NAMALWA (cell line): ENCODE data around the gene RAPGEF3.

Experiments used
- DNase-seq: peaks from one replicate; pipeline ENCODE4 v3.0.0-alpha.2; 2015; ENCODE audit warnings: low spot score

The RAPGEF3 gene

DNA sequence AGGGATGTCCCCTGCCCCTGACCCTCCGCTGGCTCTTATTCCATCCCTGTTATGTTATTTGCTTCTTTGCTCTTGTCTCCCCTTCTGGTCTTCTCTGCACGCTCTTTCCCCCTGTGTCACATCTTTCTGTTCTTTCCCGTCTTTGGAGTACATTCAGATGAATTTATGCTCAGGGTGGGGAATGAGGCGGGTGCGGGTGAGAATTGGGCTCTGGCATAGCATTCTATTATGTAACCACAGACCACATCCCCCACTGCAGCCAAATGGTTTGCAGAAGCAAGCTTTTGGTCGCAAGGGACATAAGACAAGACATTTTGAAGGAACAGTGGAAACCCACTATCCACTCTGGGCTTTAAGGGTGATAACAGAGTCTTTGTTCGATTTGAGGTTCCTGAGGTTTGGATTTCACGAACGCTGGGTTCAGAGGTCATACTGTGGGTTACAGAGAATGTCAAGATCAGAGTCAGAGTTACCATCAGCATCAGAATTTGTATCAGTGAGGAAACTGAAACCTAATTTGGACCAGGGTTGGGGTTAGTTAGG, 37.2 kb downstream of the RAPGEF3 start:
- no peak for DNase-seq

- DNase-seq, result no peak
These were observed 40.1 kb downstream of the RAPGEF3 start for GRCh38 chr12:47718531-47718930.

- DNase-seq, result peak; percentile 82
These were observed 41.1 kb downstream of the RAPGEF3 start for GRCh38 chr12:47717443-47718193.

DNA sequence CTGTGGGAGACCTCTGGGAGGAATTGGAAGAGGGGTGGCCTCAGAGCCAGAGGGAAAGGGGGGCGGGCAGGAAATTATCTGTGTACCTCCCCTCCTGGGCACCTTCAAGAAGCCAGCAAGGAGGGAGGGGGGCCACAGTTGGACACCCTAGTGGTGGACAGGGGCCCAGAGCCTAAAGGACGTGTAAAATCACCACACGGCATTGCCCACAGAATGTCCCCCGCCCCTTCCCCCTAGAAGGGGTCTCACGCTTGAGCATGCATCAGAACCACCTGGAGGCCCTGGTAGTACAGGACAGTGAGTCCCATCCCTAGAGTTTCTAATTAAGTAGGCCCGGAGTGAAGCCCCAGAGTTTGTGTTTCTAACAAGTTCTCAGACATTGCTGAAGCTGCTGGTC, 41.6 kb downstream of the RAPGEF3 start:
- no peak for DNase-seq

DNA sequence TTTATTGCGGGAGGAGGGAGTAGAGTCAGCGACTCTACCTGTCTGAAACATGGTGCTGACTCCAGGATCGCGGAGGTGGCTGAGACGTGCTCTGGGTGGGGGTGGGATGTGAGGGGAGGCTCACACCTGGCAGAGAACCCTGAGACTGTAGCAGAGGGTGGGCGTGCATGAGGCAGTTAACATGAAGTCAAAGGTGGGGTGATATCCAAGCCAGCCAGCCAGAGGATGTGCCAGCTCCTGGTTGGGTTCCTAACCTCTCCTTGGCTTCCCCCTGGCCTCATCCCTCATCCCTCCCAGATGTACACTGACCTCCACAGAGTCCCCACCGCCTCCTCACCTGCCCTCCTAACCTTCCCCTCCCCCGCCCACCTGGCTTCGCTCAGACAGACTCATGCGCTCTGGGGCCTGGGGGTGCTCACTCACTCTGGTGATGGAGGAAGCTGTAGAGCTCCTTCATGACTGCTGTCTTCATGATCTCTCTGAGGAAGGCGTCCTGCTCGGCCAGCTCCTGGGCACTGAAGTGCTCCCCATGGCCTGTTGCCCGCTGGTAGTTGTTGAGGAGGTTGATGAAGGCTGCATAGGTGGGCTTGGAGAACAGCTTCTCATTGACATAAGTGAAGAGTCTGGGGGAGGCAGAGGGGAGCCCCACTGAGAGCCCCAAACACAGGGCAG, 42.7 kb downstream of the RAPGEF3 start:
- DNase-seq, result no peak

DNA sequence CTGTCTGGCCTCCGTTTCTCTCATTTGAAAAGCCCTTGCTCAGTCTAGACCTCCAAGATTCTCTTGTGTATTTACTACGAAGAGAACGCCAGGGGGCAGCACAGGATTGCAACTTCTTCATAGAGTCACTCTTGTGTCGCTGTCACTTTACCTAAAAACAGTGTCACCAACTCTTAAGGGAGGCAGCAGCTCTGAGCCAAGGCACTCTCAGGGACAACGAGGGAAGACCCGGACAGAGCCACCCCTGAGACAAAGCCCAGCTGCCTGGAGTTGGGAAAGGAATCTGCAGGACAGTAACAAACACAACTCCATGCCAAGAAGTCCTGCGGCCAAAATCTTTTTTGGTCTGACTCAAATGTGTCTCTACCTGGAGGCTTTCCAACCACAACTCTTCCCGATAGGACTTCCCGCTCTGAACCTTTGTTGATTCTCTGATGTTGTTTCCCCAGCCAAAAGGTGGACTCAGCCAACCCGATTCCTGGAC, 43.2 kb downstream of the RAPGEF3 start:
- DNase-seq, result peak; percentile 93

- no peak for DNase-seq
These were observed 43.8 kb downstream of the RAPGEF3 start for GRCh38 chr12:47714826-47715386.

DNA sequence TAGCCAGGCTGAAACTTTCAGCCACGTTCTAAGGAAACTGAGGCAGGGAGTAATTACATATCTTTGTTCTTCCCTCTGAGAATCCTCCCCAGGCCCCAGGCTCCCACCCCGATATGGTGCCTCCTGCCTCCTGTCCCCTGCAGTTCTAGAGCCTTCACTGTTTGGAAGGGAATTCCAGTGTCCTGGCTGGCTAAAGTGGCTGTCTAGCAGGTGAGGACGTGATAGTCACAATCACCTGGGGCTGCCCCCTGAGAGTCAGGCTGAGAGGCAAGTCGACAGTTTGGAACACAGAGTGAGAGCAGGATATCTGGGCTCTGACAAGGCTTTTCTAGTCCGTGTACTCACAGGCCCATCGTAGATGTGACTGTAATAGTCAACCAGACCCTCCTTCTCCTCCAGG, 46.5 kb downstream of the RAPGEF3 start:
- DNase-seq, result no peak

DNA sequence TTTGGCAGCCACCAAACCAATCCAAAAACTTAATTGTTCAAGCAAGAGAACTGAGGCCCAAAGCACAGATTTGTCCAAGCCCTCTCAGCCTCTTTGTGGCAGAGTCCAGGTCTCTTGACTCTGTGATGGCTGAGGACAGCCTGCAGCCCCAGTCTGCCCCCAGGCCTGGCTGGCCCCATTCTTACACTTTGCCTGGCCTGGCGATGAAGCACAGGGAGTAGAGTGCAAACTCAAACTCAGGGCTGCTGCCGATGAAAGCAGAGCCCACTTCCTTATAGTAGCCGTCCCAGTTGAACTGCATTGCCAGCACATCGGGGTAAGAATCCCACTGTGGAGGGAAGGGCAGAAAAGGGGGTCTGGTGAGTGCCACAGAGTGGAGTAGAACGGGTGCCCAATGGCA, 47.2 kb downstream of the RAPGEF3 start:
- DNase-seq, result no peak

GRCh38 chr12:47710278-47710677, 48.4 kb downstream of the RAPGEF3 start:
- DNase-seq, result no peak

DNA sequence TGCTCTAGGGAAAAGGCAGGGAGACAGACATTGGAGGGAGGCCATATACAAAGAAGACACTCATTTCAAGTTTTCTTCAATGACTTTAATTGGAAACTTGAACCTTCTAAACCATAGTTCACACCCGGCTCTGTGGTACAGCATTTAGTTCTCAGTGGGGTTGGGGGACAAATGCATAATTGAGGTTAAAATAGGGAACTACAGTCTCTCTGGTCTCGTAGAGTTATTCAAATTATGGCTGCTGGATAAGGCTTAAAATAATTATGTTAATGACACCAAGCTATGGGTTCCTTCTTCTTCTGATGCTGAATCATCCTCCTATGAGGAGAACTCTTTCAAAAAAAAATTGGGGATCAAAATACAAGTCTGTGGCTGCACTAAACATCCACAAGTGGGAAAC, 49.0 kb downstream of the RAPGEF3 start:
- peak; percentile 42 for DNase-seq

GRCh38 chr12:47709237-47709636, 49.4 kb downstream of the RAPGEF3 start:
- no peak for DNase-seq

DNA sequence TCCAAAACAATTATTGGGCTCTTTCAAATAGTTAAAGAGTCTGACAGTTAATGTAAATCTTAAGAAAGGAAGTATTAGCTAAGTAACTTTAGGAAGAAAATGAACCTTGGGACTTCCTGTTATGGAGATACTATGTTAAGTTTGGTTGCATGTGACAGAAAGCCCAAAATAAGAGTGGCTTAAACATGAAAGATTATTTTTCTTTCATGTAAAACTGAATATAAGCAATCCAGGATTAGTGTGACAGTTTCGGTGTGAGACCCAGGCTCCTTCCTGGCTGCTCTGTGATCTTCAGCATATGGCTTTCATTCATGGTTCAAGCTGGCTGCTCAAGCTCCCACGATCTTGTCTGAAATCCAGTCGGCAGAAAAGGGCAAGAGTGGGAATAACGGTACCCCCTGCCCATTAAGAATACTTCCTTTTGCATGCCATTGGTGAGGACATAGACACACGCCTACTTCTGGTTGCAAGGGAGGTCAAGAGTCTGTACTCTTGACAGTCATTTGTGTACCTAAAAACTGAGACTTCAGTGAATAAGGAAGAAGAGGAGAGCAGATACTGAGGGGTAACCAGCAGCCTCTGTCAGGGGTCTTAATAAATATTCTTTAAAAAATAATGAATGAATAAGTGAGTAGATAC, 50.7 kb downstream of the RAPGEF3 start:
- DNase-seq, result peak; percentile 25

- no peak for DNase-seq
These were observed 51.3 kb downstream of the RAPGEF3 start for GRCh38 chr12:47707355-47707754.

- peak; percentile 96 for DNase-seq
These were observed 52.9 kb downstream of the RAPGEF3 start, which contains the start of gene RPAP3 for GRCh38 chr12:47705566-47706425. Gene RPAP3, minus strand, starts transcription at chr12:47706030. Its CDS starts 3,190 bp downstream, at chr12:47702840.

- no peak for DNase-seq
These were observed 53.5 kb downstream of the RAPGEF3 start for GRCh38 chr12:47705229-47705565.

DNA sequence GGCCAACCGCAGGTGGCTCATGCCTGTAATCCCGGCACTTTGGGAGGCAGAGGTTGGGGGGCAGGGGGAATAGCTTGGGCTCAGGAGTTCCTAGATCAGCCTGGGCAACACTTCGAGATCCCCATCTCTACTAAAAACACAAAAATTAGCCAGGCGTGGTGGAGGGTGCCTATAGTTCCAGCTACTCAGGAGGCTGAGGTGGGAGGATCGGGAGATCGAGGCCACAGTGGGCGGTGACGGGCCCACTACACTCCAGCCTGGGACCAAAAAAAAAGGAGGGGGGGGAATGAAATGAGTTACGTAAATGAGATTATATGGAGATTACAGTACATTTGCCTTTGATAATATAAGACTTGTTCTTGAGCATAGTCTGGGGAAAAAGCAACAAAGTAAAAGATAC, 54.0 kb downstream of the RAPGEF3 start:
- DNase-seq, result no peak

DNA sequence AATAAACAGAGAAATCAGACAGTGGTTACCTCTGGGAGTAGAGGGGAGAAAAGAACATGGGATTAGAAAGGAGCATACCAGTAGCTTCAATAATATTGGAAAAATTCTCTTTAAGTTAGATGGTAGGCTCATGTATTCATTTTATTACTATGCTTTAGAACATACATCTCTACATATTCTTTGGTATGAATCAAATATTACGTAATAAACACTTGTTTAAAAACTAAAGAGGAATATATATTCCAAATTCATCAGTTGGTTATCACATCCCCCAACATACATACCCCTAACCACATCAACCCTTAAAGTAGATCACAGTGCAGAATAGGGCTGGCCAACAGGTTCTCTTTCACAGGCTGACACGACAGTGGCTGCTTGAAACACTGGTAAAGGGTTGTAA, 58.4 kb downstream of the RAPGEF3 start:
- DNase-seq, result no peak

GRCh38 chr12:47698631-47699030, 60.0 kb downstream of the RAPGEF3 start:
- DNase-seq, result no peak

DNA sequence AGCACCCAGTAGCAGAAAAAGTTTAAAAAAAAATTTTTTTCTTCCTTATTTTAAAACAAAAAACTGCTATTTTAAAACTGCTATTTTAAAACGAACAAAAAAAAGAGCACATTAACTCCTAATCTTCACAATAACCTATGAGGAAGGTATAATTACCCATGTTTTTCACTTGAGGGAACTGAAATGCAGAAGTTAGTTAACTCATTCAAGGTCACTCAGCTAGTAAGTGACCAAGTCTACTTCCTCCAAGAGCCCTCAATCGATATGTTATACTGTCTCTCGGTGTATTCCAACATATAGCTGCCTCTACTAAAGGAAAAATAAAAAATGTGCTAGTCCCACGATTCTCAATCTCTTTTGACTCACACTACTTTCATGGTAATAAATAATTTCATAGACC, 60.6 kb downstream of the RAPGEF3 start:
- no peak for DNase-seq

GRCh38 chr12:47689215-47689614, 69.5 kb downstream of the RAPGEF3 start:
- no peak for DNase-seq

- no peak for DNase-seq
These were observed 71.0 kb downstream of the RAPGEF3 start for GRCh38 chr12:47687636-47688035.
